Ishikawa (cell line): ENCODE data around the gene DAG1.

ENCODE experiments used
- CEBPB ChIP-seq: IDR thresholded peaks from 2 replicates; pipeline ENCODE4 v1.6.1; 2012
- CREB1 ChIP-seq: IDR thresholded peaks from 2 replicates; pipeline ENCODE4 v1.6.1; 2012; ENCODE audit warnings: low read depth
- EGR1 ChIP-seq: IDR thresholded peaks from 2 replicates; pipeline ENCODE4 v1.6.1; 2012
- EP300 ChIP-seq: IDR thresholded peaks from 2 replicates; pipeline ENCODE4 v1.6.1; 2012; ENCODE audit warnings: borderline replicate concordance
- FOXM1 ChIP-seq: IDR thresholded peaks from 2 replicates; pipeline ENCODE4 v1.6.1; 2012; ENCODE audit warnings: low read depth, borderline replicate concordance
- MAX ChIP-seq: IDR thresholded peaks from 2 replicates; pipeline ENCODE4 v1.6.1; 2012
- NFIC ChIP-seq: IDR thresholded peaks from 2 replicates; pipeline ENCODE4 v1.6.1; 2012
- RAD21 ChIP-seq: IDR thresholded peaks from 2 replicates; pipeline ENCODE4 v1.6.1; 2012; ENCODE audit warnings: low read depth
- TAF1 ChIP-seq: IDR thresholded peaks from 2 replicates; pipeline ENCODE4 v1.6.1; 2012; ENCODE audit warnings: low read depth, mild to moderate bottlenecking
- TCF12 ChIP-seq: IDR thresholded peaks from 2 replicates; pipeline ENCODE4 v1.6.1; 2012; ENCODE audit warnings: low read depth
- TEAD4 ChIP-seq: IDR thresholded peaks from 2 replicates; pipeline ENCODE4 v1.6.1; 2012
- YY1 ChIP-seq: IDR thresholded peaks from 2 replicates; pipeline ENCODE4 v1.6.1; 2012; ENCODE audit warnings: low read depth
- ZBTB7A ChIP-seq: IDR thresholded peaks from 2 replicates; pipeline ENCODE4 v1.6.1; 2012; ENCODE audit warnings: low read depth
- TF ChIP-seq, protein P1 (sequence below): IDR thresholded peaks from 2 replicates; pipeline ENCODE4 v1.6.1; 2012
- TF ChIP-seq, protein P2 (sequence below): IDR thresholded peaks from 2 replicates; pipeline ENCODE4 v1.6.1; 2012; ENCODE audit warnings: low read depth, mild to moderate bottlenecking

DAG1 gene

GRCh38 chr3:49518441-49518840 is 48.4 kb downstream of the DAG1 start:
- TF ChIP-seq ZBTB7A (no peak), FOXM1 (no peak), TEAD4 (no peak), YY1 (no peak), TAF1 (no peak), CEBPB (no peak), TCF12 (no peak), MAX (no peak), CREB1 (no peak), NFIC (no peak), EP300 (no peak), EGR1 (no peak), RAD21 (no peak)
- TF ChIP-seq, protein P1, sequence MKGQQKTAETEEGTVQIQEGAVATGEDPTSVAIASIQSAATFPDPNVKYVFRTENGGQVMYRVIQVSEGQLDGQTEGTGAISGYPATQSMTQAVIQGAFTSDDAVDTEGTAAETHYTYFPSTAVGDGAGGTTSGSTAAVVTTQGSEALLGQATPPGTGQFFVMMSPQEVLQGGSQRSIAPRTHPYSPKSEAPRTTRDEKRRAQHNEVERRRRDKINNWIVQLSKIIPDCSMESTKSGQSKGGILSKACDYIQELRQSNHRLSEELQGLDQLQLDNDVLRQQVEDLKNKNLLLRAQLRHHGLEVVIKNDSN: no peak
- TF ChIP-seq, protein P2, sequence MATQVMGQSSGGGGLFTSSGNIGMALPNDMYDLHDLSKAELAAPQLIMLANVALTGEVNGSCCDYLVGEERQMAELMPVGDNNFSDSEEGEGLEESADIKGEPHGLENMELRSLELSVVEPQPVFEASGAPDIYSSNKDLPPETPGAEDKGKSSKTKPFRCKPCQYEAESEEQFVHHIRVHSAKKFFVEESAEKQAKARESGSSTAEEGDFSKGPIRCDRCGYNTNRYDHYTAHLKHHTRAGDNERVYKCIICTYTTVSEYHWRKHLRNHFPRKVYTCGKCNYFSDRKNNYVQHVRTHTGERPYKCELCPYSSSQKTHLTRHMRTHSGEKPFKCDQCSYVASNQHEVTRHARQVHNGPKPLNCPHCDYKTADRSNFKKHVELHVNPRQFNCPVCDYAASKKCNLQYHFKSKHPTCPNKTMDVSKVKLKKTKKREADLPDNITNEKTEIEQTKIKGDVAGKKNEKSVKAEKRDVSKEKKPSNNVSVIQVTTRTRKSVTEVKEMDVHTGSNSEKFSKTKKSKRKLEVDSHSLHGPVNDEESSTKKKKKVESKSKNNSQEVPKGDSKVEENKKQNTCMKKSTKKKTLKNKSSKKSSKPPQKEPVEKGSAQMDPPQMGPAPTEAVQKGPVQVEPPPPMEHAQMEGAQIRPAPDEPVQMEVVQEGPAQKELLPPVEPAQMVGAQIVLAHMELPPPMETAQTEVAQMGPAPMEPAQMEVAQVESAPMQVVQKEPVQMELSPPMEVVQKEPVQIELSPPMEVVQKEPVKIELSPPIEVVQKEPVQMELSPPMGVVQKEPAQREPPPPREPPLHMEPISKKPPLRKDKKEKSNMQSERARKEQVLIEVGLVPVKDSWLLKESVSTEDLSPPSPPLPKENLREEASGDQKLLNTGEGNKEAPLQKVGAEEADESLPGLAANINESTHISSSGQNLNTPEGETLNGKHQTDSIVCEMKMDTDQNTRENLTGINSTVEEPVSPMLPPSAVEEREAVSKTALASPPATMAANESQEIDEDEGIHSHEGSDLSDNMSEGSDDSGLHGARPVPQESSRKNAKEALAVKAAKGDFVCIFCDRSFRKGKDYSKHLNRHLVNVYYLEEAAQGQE: no peak

DNA sequence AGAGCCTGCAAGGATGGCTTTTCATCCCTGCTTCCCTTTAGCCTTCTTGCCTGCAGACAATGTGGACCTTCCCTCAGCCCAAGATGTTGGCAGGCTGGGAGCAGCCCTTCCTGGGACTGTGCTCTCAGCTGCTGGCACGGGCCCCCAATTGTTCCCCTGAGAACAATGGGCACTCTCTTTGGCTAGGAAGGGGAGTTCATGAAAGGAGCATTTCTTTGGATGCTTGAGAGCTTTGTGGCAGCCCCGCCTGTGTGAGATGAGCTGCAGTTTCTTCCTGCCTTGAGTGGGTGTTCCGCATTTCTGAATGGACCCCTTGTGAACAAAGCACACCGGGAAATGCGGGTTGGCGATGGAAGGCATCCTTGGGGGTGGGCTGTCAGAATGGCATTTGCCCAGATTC is 49.2 kb downstream of the DAG1 start:
- TF ChIP-seq ZBTB7A: no peak
- no peak for TF ChIP-seq TCF12
- no peak for TF ChIP-seq CREB1
- no peak for TF ChIP-seq NFIC
- TF ChIP-seq, protein P1: no peak
- no peak for TF ChIP-seq FOXM1

GRCh38 chr3:49519916-49520385 is 49.9 kb downstream of the DAG1 start:
- no peak for TF ChIP-seq TCF12
- TF ChIP-seq TEAD4: no peak
- TF ChIP-seq FOXM1: no peak
- TF ChIP-seq, protein P2: no peak
- TF ChIP-seq MAX: no peak
- no peak for TF ChIP-seq NFIC
- TF ChIP-seq RAD21: no peak
- TF ChIP-seq CREB1: no peak
- no peak for TF ChIP-seq ZBTB7A
- no peak for TF ChIP-seq EGR1
- TF ChIP-seq CEBPB: no peak
- TF ChIP-seq, protein P1: no peak
- no peak for TF ChIP-seq TAF1
- TF ChIP-seq EP300: no peak
- no peak for TF ChIP-seq YY1

DNA sequence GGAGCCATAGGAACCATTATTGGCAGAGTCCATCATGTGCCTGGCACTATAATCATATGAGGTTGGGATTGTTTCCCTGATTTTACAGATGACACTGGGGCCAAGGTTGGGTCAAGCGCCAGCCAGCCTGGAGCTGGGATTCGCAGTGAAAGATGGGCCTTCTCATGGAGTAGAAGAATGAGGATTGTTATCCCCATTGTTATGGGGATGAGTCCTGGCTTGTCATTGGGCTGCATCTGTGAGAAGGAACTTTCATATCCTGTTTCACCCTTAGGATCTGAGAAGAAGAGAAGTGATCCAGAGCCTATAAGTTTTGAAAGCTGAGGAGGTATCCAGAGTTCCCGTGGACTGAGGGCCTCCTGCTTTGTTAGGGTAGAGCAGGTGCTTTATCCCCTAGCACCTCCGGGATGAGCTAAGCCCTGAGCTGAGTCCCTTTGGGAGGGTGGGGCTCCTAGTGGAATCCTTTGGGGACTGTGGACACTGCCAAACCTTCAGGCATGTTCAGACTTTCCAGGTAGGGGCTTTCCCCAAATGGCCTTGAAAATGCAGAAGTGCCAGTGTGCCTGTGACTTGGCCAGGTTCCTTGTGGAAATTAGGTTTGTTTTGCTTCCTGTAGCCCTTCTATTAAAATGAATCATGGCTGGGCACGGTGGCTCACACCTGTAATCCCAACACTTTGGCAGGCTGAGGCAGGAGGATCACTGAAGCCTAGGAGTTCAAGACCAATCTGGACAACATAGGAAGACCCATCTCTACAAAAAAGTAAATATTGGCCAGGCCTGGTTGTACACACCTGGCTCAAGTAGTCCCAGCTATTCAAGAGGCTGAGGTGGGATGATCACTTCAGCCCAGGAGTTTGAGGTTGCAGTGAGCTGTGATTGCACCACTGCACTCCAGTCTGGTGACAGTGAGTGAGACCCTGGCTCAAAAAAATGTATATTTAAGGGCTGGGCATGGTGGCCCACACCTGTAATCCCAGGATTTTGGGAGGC is 54.0 kb downstream of the DAG1 start:
- TF ChIP-seq, protein P2: no peak
- no peak for TF ChIP-seq TCF12
